Measurements from ENCODE around the gene EPHB6.

The EPHB6 gene

GRCh38 chr7:142868188-142868985 is 13.5 kb downstream of the EPHB6 start:
- Histone ChIP-seq H3K9me3 (ENCODE audit: low read length) (no peaks in the 10 kb centered on the region), H3K36me3 (ENCODE audit: insufficient read depth, low read length) (no peaks in the 10 kb centered on the region), H3F3A (ENCODE audit: insufficient read depth, low read length) (no peaks in the 10 kb centered on the region), H3K4me3 (ENCODE audit: low read depth, low read length, poor library complexity, severe bottlenecking) (no peak overlapping the region), H3K4me1 (ENCODE audit: insufficient read depth, low read length, severe bottlenecking) (no peaks in the 10 kb centered on the region), H3K9ac (ENCODE audit: low read length) (no peak overlapping the region), H2AFZ (ENCODE audit: low read length) (no peak overlapping the region), H3K79me2 (ENCODE audit: insufficient read depth, low read length) (no peaks in the 10 kb centered on the region), H3K9me2 (ENCODE audit: low read depth, low read length) (no peaks in the 10 kb centered on the region), H3K27ac (ENCODE audit: low read depth, low read length, poor library complexity, severe bottlenecking) (no peak overlapping the region), H3K27me3 (ENCODE audit: insufficient read depth, low read length) (peaks cover under 1% of the 10 kb centered on the region; the same call in 1 of the 2 replicates), H3K4me2 (ENCODE audit: low read length) (no peak overlapping the region), H4K20me1 (ENCODE audit: insufficient read depth, low read length) (no peaks in the 10 kb centered on the region)
- peak; percentile 12; the same call in 1 of the 2 replicates for TF ChIP-seq CTCF (IDR thresholded peaks at IDR 0.05; ENCODE audit: low read length)
- no peak for TF ChIP-seq EZH2 (IDR thresholded peaks at IDR 0.05; ENCODE audit: borderline replicate concordance, low read length)

DNA sequence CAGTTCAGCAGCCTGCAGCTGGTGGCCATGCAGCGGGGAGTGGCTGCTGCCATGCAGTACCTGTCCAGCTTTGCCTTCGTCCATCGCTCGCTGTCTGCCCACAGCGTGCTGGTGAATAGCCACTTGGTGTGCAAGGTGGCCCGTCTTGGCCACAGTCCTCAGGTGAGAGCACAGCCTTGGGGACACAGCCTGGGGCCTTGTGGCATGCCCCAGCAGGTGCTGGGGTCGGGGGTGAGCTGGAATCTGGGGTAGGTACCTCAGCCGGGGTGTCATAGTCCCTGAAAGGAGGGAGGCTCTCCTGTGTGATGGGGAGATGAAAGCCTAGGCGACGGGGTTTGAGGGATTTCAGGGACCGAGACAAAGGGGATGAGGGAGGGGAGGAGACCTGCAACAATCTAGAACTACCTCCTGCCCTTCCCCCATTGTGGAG is 14.1 kb downstream of the EPHB6 start:
- H3K4me1 ChIP-seq (ENCODE audit: insufficient read depth, low read length, severe bottlenecking), result no peaks in the 10 kb centered on the region
- no peaks in the 10 kb centered on the region for H4K20me1 ChIP-seq (ENCODE audit: insufficient read depth, low read length)
- no peaks in the 10 kb centered on the region for H3F3A ChIP-seq (ENCODE audit: insufficient read depth, low read length)
- no peak overlapping the region for H3K27ac ChIP-seq (ENCODE audit: low read depth, low read length, poor library complexity, severe bottlenecking)
- no peak overlapping the region for H2AFZ ChIP-seq (ENCODE audit: low read length)
- no peak overlapping the region for H3K9ac ChIP-seq (ENCODE audit: low read length)
- no peak overlapping the region for H3K4me2 ChIP-seq (ENCODE audit: low read length)
- H3K36me3 ChIP-seq (ENCODE audit: insufficient read depth, low read length), result no peaks in the 10 kb centered on the region
- no peaks in the 10 kb centered on the region for H3K9me3 ChIP-seq (ENCODE audit: low read length)
- no peaks in the 10 kb centered on the region for H3K9me2 ChIP-seq (ENCODE audit: low read depth, low read length)
- no peaks in the 10 kb centered on the region; the same call in 1 of the 2 replicates for H3K27me3 ChIP-seq (ENCODE audit: insufficient read depth, low read length)
- H3K4me3 ChIP-seq (ENCODE audit: low read depth, low read length, poor library complexity, severe bottlenecking), result no peak overlapping the region
- no peak for TF ChIP-seq EZH2 (IDR thresholded peaks at IDR 0.05; ENCODE audit: borderline replicate concordance, low read length)
- no peak for TF ChIP-seq CTCF (IDR thresholded peaks at IDR 0.05; ENCODE audit: low read length)
- no peaks in the 10 kb centered on the region for H3K79me2 ChIP-seq (ENCODE audit: insufficient read depth, low read length)

GRCh38 chr7:142869434-142869833 is 14.6 kb downstream of the EPHB6 start:
- no peaks in the 10 kb centered on the region; the same call in none of the 2 replicates for H3K27me3 ChIP-seq (ENCODE audit: insufficient read depth, low read length)
- no peak overlapping the region for H2AFZ ChIP-seq (ENCODE audit: low read length)
- H3K79me2 ChIP-seq (ENCODE audit: insufficient read depth, low read length), result no peaks in the 10 kb centered on the region
- no peaks in the 10 kb centered on the region for H3K4me1 ChIP-seq (ENCODE audit: insufficient read depth, low read length, severe bottlenecking)
- H3K36me3 ChIP-seq (ENCODE audit: insufficient read depth, low read length), result no peaks in the 10 kb centered on the region
- H3K4me3 ChIP-seq (ENCODE audit: low read depth, low read length, poor library complexity, severe bottlenecking), result no peak overlapping the region
- no peaks in the 10 kb centered on the region for H3K9me2 ChIP-seq (ENCODE audit: low read depth, low read length)
- H3K9ac ChIP-seq (ENCODE audit: low read length), result no peak overlapping the region
- no peaks in the 10 kb centered on the region for H3F3A ChIP-seq (ENCODE audit: insufficient read depth, low read length)
- no peak overlapping the region for H3K27ac ChIP-seq (ENCODE audit: low read depth, low read length, poor library complexity, severe bottlenecking)
- H4K20me1 ChIP-seq (ENCODE audit: insufficient read depth, low read length), result no peaks in the 10 kb centered on the region
- TF ChIP-seq EZH2 (IDR thresholded peaks at IDR 0.05; ENCODE audit: borderline replicate concordance, low read length), result no peak
- TF ChIP-seq CTCF (IDR thresholded peaks at IDR 0.05; ENCODE audit: low read length), result no peak
- H3K9me3 ChIP-seq (ENCODE audit: low read length), result no peaks in the 10 kb centered on the region
- H3K4me2 ChIP-seq (ENCODE audit: low read length), result no peak overlapping the region

All from OCI-LY1 (cell line).